ENCODE data around the gene NAT9.

- TF ChIP-seq CTCF (IDR thresholded peaks at IDR 0.05; ENCODE audit: low read length) (no peak), EZH2 (IDR thresholded peaks at IDR 0.05; ENCODE audit: borderline replicate concordance, low read length) (no peak)
These were observed 31.8 kb downstream of the NAT9 start for GRCh38 chr17:74744349-74744713.

All from OCI-LY1 (cell line).